C4-2B (cell line): ENCODE measurements around the gene BTRC.

Experiments
- CTCF ChIP-seq: fragments of 450-650 bp; conservative IDR thresholded peaks from 2 replicates; pipeline ENCODE4 v1.5.1; 2017; ENCODE audit warnings: mild to moderate bottlenecking
- ZFX ChIP-seq: fragments of 450-650 bp; IDR thresholded peaks from 2 replicates; pipeline ENCODE4 v1.6.1; 2017

- TF ChIP-seq CTCF (peak; percentile 95), ZFX (no peak)
These were observed 113.4 kb downstream of the BTRC start for GRCh38 chr10:101467286-101467770.
